Articular chondrocyte of knee joint (primary cell): ENCODE data around the gene CASP5. TPM values are rescaled to one million over a fixed set of nuclear protein-coding genes. Genes with fewer than 3 reads are reported as not detected.

Source experiments
- total RNA-seq: library from RNA; depleted of rRNA; stranded (reverse); fragments of >200 nt; gene quantifications from 2 replicates; pipeline ENCODE4 v1.2.3, GENCODE V29; 2012

Gene CASP5
- 0.22 TPM in 1 of 2 replicates, not detected in the other for total RNA-seq

DNA sequence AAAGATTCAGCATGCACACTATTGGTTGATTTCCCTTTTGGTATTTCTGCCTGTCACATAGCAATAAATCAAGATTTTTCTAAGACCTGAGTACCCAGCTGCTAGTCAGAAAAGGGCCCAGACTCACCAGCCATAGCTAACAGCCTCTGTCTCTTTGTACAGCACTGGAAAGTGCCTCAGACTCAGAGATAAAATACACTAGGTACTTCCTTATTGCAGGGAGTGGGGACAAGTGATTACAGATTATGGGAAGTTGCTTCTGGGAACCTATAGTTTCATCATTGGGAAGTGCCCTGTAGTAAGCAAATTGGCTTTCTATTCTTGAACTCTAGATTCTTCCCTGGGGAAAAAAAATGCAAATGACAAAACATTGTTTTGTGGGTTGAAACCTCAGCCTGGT lies at the start of gene CASP5:
Gene CASP5, minus strand, starts transcription at position 166 of the 400 bp plus-strand sequence. Its CDS starts 32 bp downstream, at position 134.

DNA sequence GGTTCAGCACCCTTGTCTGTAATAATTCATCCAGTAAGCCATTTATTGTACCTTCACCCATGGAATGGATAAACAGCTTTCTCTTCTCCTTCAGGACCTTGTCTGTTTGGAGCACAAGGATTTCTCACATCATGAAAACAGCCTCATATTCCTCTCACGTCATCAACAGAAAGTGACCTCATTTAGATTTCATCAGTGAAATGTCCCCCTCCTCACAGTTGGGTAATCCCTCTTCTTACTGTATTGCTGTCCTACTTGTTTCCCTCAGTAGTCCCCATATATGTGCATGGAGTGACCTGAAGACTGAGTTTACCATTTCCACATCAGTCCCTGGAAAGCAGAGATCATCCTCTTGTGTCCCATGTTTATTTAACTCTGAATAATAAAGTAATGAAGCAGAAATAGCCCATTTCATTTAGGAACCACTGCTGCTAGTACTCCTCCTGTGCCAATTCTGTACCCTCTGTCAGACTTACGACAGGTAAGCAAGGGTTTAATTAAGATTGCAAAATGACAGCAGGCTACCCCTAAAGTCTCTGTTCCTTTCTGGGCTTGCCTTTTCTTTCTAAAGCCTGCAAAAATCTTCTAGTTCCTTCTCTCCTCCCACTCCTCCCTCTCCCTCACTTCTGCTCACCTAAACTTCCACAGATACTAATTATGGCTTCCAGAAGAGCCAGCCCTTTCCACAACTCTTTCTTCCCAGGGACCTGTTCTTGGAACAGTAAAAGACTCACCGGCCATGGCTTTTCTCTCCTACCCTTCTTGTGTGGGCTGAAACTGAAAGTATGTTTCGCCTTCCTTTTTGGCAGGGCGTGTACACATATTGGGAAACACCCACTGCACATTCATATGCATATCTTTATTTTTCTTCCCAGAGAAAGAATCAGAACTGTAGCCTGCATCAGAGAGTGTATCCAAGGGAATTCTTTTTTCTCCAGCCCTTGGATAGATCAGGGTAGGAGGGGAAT lies 21.9 kb upstream of the CASP5 start, which contains the start of gene CARD16:
Gene CARD16, minus strand, starts transcription at position 779 of the 968 bp plus-strand sequence. Its CDS starts 38 bp downstream, at position 741.

DNA sequence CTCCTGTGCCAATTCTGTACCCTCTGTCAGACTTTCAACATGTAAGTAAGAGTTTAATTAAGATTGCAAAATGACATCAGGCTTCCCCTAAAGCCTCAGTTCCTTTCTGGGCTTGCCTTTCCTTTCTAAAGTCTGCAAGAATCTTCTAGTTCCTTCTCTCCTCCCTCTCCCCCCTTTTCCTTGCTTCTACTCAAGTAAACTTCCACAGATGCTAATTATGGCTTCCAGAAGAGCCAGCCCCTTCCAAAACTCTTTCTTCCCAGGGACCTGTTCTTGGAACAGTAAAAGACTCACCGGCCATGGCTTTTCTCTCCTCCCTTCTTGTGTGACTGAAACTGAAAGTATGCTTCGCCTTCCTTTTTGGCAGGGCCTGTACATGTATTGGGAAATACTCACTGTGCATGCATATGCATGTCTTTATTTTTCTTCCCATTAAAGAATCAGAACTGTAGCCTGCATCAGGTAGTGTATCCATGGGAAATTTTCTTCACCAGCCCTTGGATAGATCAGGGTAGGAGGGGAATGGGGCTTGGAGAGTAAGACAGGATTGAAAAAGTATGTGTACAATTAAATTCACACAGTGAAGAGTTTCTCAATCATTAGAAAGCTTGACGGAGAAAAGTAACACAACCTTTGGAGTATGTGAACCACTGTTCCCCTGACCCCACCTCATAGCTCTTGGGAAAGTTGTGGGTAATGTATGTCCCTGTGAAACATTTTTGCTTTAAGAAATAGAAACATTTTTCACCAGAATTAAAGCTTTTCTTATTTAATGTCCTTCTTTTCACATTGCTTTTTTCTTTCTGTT lies 12.0 kb upstream of the CASP5 start, which contains the start of gene CASP1:
Gene CASP1, minus strand, starts transcription at position 332 of the 808 bp plus-strand sequence. Its CDS starts 31 bp downstream, at position 301.

DNA sequence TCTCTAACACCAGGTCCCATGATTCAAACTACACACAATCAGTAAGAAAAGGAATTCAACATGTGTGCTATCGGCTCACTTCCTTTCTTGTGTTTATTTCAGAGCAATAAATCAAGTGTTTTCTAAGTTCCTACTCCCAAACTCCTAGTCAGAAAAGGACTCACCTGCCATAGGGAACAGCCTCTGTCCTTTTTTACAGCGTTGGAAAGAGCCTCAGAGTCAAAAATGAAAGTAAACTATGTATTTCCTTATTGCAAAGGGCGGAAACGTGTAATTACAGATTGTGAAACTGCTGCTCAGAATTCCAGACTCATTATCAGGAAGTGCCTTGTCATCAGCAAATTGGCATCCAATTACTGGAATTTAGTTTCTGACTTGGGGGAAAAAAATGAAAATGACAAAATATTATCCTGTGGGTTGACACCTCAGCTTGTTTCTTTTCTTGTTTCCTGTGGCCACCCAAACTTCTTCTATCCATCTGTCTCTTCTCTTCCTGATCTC lies 54.6 kb downstream of the CASP5 start, which contains the start of gene CASP4:
Gene CASP4, minus strand, starts transcription at position 220 of the 501 bp plus-strand sequence. Its CDS starts 49 bp downstream, at position 171.

Other genes starting within 250 kb of the CASP5 start
- gene CASP12, start 124.7 kb downstream of the CASP5 start, total RNA-seq: 0.22 TPM in 1 of 2 replicates, not detected in the other
- gene CASP4, start 54.6 kb downstream of the CASP5 start, total RNA-seq: 171 and 372 TPM in 2 replicates
- gene CASP1, start 12.0 kb upstream of the CASP5 start, total RNA-seq: 15.8 and 19.9 TPM in 2 replicates
- gene CARD16, start 22.2 kb upstream of the CASP5 start, total RNA-seq: 0.39 and 0.76 TPM in 2 replicates
- gene CARD18, start 116.6 kb upstream of the CASP5 start, total RNA-seq: not detected in 2 replicates